PC-9 (cell line): Measurements from ENCODE around the gene CRYBB2. TPM values are rescaled to one million over a fixed set of nuclear protein-coding genes. Genes with fewer than 3 reads are reported as not detected.

Experiments used
- BruUV-seq: library from RNA; stranded (reverse); fragments of 400-500 nt; replicated peaks from 2 replicates; lab custom pipeline; 2021; lab: Mats Ljungman, UMichigan
- CTCF ChIA-PET: fragments of 300-600 bp; sonication (Branson Sonifier 250); formaldehyde crosslinking; loops from one replicate; lab custom pipeline; 2022; ENCODE audit warnings: antibody characterized with exemption; lab: Charles Lee
- POLR2A ChIA-PET: fragments of 300-600 bp; sonication (Branson Sonifier 250); formaldehyde crosslinking; loops from one replicate; lab custom pipeline; 2022; ENCODE audit warnings: antibody characterized with exemption; ENCODE audit not compliant: unreplicated experiment; lab: Charles Lee
- DNase-seq, 2 experiments: peaks; one replicate each; pipeline versions ENCODE4 v3.0.0 to v3.0.0-alpha.2; 2015 to 2022; ENCODE audit warnings: mixed read lengths in 1 of 2
- H2AFZ ChIP-seq: fragments of 200-600 bp; sonication (generic); 2 replicates; pipeline ENCODE4 v1.8.1; 2017; ENCODE audit warnings: antibody characterized with exemption
- H3F3A ChIP-seq: fragments of 200-600 bp; sonication (generic); 2 replicates; pipeline ENCODE4 v1.8.1; 2017; ENCODE audit warnings: antibody characterized with exemption, mild to moderate bottlenecking, low read depth; ENCODE audit not compliant: insufficient read depth
- H3K27ac ChIP-seq: fragments of 200-600 bp; sonication (generic); 2 replicates; pipeline ENCODE4 v1.6.1; 2016; ENCODE audit warnings: mixed run types
- H3K27me3 ChIP-seq: fragments of 200-600 bp; sonication (generic); 2 replicates; pipeline ENCODE4 v1.6.1; 2016; ENCODE audit warnings: low read depth, mixed run types; ENCODE audit not compliant: insufficient read depth
- H3K36me3 ChIP-seq: fragments of 200-600 bp; sonication (generic); 2 replicates; pipeline ENCODE4 v1.6.1; 2016; ENCODE audit warnings: low read depth, mixed run types
- H3K4me1 ChIP-seq: fragments of 200-600 bp; sonication (generic); replicated peaks from 2 replicates; pipeline ENCODE4 v1.6.1; 2016; ENCODE audit warnings: mixed run types; ENCODE audit not compliant: insufficient read depth
- H3K4me2 ChIP-seq: fragments of 200-600 bp; sonication (generic); 2 replicates; pipeline ENCODE4 v1.6.1; 2017; ENCODE audit warnings: mixed run types
- H3K4me3 ChIP-seq: fragments of 200-600 bp; sonication (generic); 2 replicates; pipeline ENCODE4 v1.6.1; 2016; ENCODE audit warnings: mixed run types
- H3K79me2 ChIP-seq: fragments of 200-600 bp; sonication (generic); 2 replicates; pipeline ENCODE4 v1.6.1; 2017; ENCODE audit warnings: low read depth, mixed run types
- H3K9me2 ChIP-seq: fragments of 200-600 bp; sonication (generic); 2 replicates; pipeline ENCODE4 v1.8.1; 2017; ENCODE audit warnings: mild to moderate bottlenecking; ENCODE audit not compliant: insufficient read depth
- H3K9me3 ChIP-seq: fragments of 200-600 bp; sonication (generic); 2 replicates; pipeline ENCODE4 v1.8.1; 2016; ENCODE audit warnings: low read depth; ENCODE audit not compliant: insufficient read depth
- H4K20me1 ChIP-seq: fragments of 200-600 bp; sonication (generic); 2 replicates; pipeline ENCODE4 v1.8.1; 2017; ENCODE audit not compliant: insufficient read depth
- EZH2 ChIP-seq: fragments of 200-600 bp; sonication (generic); IDR thresholded peaks from 2 replicates; pipeline ENCODE4 v1.8.0; 2017; ENCODE audit warnings: antibody characterized with exemption, low read depth
- intact Hi-C: fragments of 100-400 bp; cut with micrococcal nuclease; formaldehyde crosslinking; loops from one replicate; pipeline ENCODE4 v1.10.0; 2022; ENCODE audit not compliant: unreplicated experiment
- total RNA-seq: library from RNA; stranded (reverse); gene quantifications from 2 replicates; pipeline ENCODE4 v1.2.3, GENCODE V29; 2021
- TF ChIP-seq, protein P1 (sequence below): fragments of 200-600 bp; sonication (generic); conservative IDR thresholded peaks from 2 replicates; pipeline ENCODE4 v1.6.1; 2017; ENCODE audit warnings: mixed run types, antibody characterized with exemption, mild to moderate bottlenecking, moderate library complexity

CRYBB2 gene
- total RNA-seq, 1 experiment from 2014 or later: 1.0 TPM

- Histone ChIP-seq H3K9me3 (no peaks in the 10 kb centered on the region), H3K4me2 (no peak overlapping the region), H3K27ac (no peak overlapping the region), H3K9me2 (no peaks in the 10 kb centered on the region), H4K20me1 (no peaks in the 10 kb centered on the region), H2AFZ (no peak overlapping the region), H3K27me3 (no peaks in the 10 kb centered on the region), H3K4me3 (no peak overlapping the region), H3K4me1 (no peaks in the 10 kb centered on the region), H3K79me2 (no peaks in the 10 kb centered on the region), H3F3A (no peaks in the 10 kb centered on the region), H3K36me3 (peaks cover 6% of the 10 kb centered on the region; the same call in 1 of the 2 replicates)
- no TSS peak for BruUV-seq
- ChIA-PET POLR2A (no interaction called here), CTCF (no interaction called here)
- no peak for DNase-seq
- intact Hi-C loops: no loop called here
- TF ChIP-seq, protein P1, sequence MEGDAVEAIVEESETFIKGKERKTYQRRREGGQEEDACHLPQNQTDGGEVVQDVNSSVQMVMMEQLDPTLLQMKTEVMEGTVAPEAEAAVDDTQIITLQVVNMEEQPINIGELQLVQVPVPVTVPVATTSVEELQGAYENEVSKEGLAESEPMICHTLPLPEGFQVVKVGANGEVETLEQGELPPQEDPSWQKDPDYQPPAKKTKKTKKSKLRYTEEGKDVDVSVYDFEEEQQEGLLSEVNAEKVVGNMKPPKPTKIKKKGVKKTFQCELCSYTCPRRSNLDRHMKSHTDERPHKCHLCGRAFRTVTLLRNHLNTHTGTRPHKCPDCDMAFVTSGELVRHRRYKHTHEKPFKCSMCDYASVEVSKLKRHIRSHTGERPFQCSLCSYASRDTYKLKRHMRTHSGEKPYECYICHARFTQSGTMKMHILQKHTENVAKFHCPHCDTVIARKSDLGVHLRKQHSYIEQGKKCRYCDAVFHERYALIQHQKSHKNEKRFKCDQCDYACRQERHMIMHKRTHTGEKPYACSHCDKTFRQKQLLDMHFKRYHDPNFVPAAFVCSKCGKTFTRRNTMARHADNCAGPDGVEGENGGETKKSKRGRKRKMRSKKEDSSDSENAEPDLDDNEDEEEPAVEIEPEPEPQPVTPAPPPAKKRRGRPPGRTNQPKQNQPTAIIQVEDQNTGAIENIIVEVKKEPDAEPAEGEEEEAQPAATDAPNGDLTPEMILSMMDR: no peak
- no peak for TF ChIP-seq EZH2
Measured at GRCh38 chr22:25187469-25187868, 32.0 kb upstream of the CRYBB2 start.

DNA sequence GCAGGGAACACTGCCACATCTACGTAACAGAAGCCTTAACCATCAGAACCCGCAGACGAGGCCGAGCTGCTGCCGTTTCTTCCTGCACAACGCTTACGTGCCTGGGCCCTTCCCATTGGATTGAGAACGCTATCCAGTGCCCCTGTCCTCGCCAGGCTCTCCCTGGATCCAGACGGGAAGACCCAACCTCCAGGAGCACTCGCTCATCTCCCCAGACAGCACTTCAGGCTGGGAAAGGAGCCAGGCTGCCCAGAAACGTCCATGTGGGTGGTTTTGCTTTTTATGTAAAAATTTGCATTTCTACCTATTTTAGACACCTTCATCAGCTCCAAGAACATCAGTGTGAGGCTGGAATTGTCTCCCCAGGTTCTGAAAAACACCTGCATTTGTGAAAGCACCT lies 27.0 kb upstream of the CRYBB2 start:
- Histone ChIP-seq H3K79me2 (no peaks in the 10 kb centered on the region), H3K4me1 (no peaks in the 10 kb centered on the region), H3K4me3 (no peak overlapping the region), H3K9me3 (no peaks in the 10 kb centered on the region), H2AFZ (no peak overlapping the region), H3K36me3 (no peaks in the 10 kb centered on the region), H3K27me3 (no peaks in the 10 kb centered on the region), H3K9me2 (no peaks in the 10 kb centered on the region), H3F3A (no peaks in the 10 kb centered on the region), H3K27ac (no peak overlapping the region), H3K4me2 (no peak overlapping the region), H4K20me1 (no peaks in the 10 kb centered on the region)
- POLR2A ChIA-PET: no interaction called here
- no peak for DNase-seq
- intact Hi-C loops: no loop called here
- no peak for TF ChIP-seq EZH2
- TF ChIP-seq, protein P1: no peak
- BruUV-seq: no TSS peak
- CTCF ChIA-PET: no interaction called here

DNA sequence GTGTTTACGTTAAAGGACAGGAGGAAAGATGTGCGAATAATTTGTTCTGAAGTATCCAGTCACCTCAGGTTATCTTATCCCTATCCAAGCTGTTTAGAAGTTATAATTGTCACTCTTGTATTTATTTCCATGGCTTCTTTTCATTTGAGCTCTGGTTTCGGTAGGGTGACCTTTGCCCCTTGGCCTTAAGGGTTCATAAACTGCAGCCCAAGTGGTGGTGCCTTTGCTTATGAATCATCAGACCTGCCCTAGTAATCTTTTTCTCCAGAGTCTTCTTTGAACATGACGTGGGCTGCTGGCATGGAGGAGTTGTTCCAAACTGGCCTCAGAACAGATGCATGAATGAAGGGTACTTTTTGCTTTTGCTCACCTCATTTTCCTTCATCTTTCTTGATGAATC lies 26.3 kb upstream of the CRYBB2 start:
- no TSS peak for BruUV-seq
- H3K27ac ChIP-seq: no peak overlapping the region
- CTCF ChIA-PET: no interaction called here
- no peaks in the 10 kb centered on the region for H3K36me3 ChIP-seq
- H4K20me1 ChIP-seq: no peaks in the 10 kb centered on the region
- no peak for DNase-seq
- H3K4me3 ChIP-seq: no peak overlapping the region
- H3K4me1 ChIP-seq: no peaks in the 10 kb centered on the region
- intact Hi-C loops: no loop called here
- H2AFZ ChIP-seq: no peak overlapping the region
- no peak overlapping the region for H3K4me2 ChIP-seq
- H3K79me2 ChIP-seq: no peaks in the 10 kb centered on the region
- no peaks in the 10 kb centered on the region for H3K9me3 ChIP-seq
- POLR2A ChIA-PET: no interaction called here
- H3K27me3 ChIP-seq: no peaks in the 10 kb centered on the region
- no peaks in the 10 kb centered on the region for H3F3A ChIP-seq
- H3K9me2 ChIP-seq: no peaks in the 10 kb centered on the region
- no peak for TF ChIP-seq EZH2
- TF ChIP-seq, protein P1: no peak
